Omental fat pad (tissue), 4 donors: ENCODE results near the gene INO80E. TPM values are rescaled to one million over a fixed set of nuclear protein-coding genes. Genes with fewer than 3 reads are reported as not detected.

Source experiments
- ATAC-seq: fragments of 150-250 bp; one replicate; pipeline ENCODE4 v1.9.1; 2016; ENCODE audit warnings: mild to moderate bottlenecking, moderate library complexity; ENCODE audit not compliant: low FRiP score
- DNase-seq: peaks from one replicate; pipeline ENCODE4 v3.0.0-alpha.2; 2019; ENCODE audit warnings: low spot score
- CTCF ChIP-seq, 3 donors: fragments of 450-650 bp; IDR thresholded peaks; one replicate each; pipeline ENCODE4 v1.5.1; 2016 to 2017; ENCODE audit warnings: antibody characterized with exemption in 3 of 3, mild to moderate bottlenecking in 3 of 3, moderate library complexity in 2 of 3
- total RNA-seq, 4 donors: library from RNA; depleted of rRNA; stranded (reverse); fragments of >200 nt; gene quantifications; one replicate each; pipeline ENCODE4 v1.1.0, GENCODE V29; 2016

The INO80E gene
- total RNA-seq, 4 donors from 2014 or later, result 22.8 to 113 (median 31.1) TPM

- peak; percentile 90 for DNase-seq
- ATAC-seq, result peak; percentile 76
- TF ChIP-seq CTCF (IDR thresholded peaks at IDR 0.05), result no peak
Observed at GRCh38 chr16:30052671-30053372, 56.8 kb downstream of the INO80E start.

GRCh38 chr16:30053376-30054015 lies 57.5 kb downstream of the INO80E start:
- DNase-seq (no peak), ATAC-seq (peak; percentile 62)
- TF ChIP-seq CTCF (IDR thresholded peaks at IDR 0.05), result no peak

GRCh38 chr16:30054451-30054850 lies 58.4 kb downstream of the INO80E start:
- no peak for ATAC-seq
- TF ChIP-seq CTCF (IDR thresholded peaks at IDR 0.05), result no peak

GRCh38 chr16:30054959-30055553 lies 59.0 kb downstream of the INO80E start:
- DNase-seq (no peak), ATAC-seq (peak; percentile 33)
- no peak for TF ChIP-seq CTCF (IDR thresholded peaks at IDR 0.05)

More at GRCh38 chr16:30054451-30054850, 58.4 kb downstream of the INO80E start:
- no peak for DNase-seq

Other genes with a start within 250 kb of the INO80E start
- gene ZG16, start 218.0 kb upstream of the INO80E start, total RNA-seq, result not detected
- gene KIF22, start 205.5 kb upstream of the INO80E start, total RNA-seq, result 10 to 100 TPM in 3 of 4 donors, 1 to 10 TPM in 1; 9.2 to 25.2 (median 13.1) TPM
- gene MAZ, start 189.7 kb upstream of the INO80E start, total RNA-seq, result 10 to 100 TPM; 38.0 to 76.9 (median 57.7) TPM
- 1 to 10 TPM in 2 of 4 donors, under 1 TPM in 2; 0.28 to 9.8 (median 1.0) TPM for gene PRRT2, start 184.0 kb upstream of the INO80E start, total RNA-seq
- 10 to 100 TPM; 15.6 to 32.9 (median 20.6) TPM for gene PAGR1, start 180.1 kb upstream of the INO80E start, total RNA-seq
- gene MVP, start 175.8 kb upstream of the INO80E start, total RNA-seq, result 100 to 1,000 TPM; 101 to 151 (median 129) TPM
- gene CDIPT, start 133.0 kb upstream of the INO80E start, total RNA-seq, result 100 to 1,000 TPM; 101 to 156 (median 104) TPM
- 10 to 100 TPM in 1 of 4 donors, 1 to 10 TPM in 2, under 1 TPM in 1; 0.63 to 11.5 (median 4.2) TPM for gene SEZ6L2, start 96.7 kb upstream of the INO80E start, total RNA-seq
- 10 to 100 TPM in 2 of 4 donors, 1 to 10 TPM in 1, not detected in 1; 4.0 to 14.0 (median 10.6) TPM for gene ASPHD1, start 95.8 kb upstream of the INO80E start, total RNA-seq
- 10 to 100 TPM in 3 of 4 donors, 1 to 10 TPM in 1; 7.1 to 44.5 (median 20.0) TPM for gene KCTD13, start 70.0 kb upstream of the INO80E start, total RNA-seq
- 100 to 1,000 TPM in 3 of 4 donors, 10 to 100 TPM in 1; 78.4 to 135 (median 110) TPM for gene TMEM219, start 34.2 kb upstream of the INO80E start, total RNA-seq
- gene TAOK2, start 22.4 kb upstream of the INO80E start, total RNA-seq, result 10 to 100 TPM; 25.1 to 90.0 (median 43.2) TPM
- gene HIRIP3, start 624 bp upstream of the INO80E start, total RNA-seq, result 10 to 100 TPM in 1 of 4 donors, 1 to 10 TPM in 3; 5.6 to 22.2 (median 9.8) TPM
- 1 to 10 TPM in 2 of 4 donors, under 1 TPM in 1, not detected in 1; 0.95 to 2.3 (median 1.2) TPM for gene DOC2A, start 14.8 kb downstream of the INO80E start, total RNA-seq
- gene C16orf92, start 27.0 kb downstream of the INO80E start, total RNA-seq, result not detected
- gene TLCD3B, start 35.0 kb downstream of the INO80E start, total RNA-seq, result not detected
- gene ALDOA, start 69.5 kb downstream of the INO80E start, total RNA-seq, result 100 to 1,000 TPM; 468 to 864 (median 772) TPM
- 10 to 100 TPM; 49.8 to 59.1 (median 56.3) TPM for gene PPP4C, start 79.8 kb downstream of the INO80E start, total RNA-seq
- under 1 TPM in 2 of 4 donors, not detected in 2; 0.36 to 0.56 TPM for gene TBX6, start 95.7 kb downstream of the INO80E start, total RNA-seq
- 10 to 100 TPM; 33.0 to 93.7 (median 74.9) TPM for gene YPEL3, start 100.0 kb downstream of the INO80E start, total RNA-seq
- 1 to 10 TPM; 1.6 to 6.3 (median 2.8) TPM for gene GDPD3, start 117.3 kb downstream of the INO80E start, total RNA-seq
- 100 to 1,000 TPM in 1 of 4 donors, 10 to 100 TPM in 3; 58.1 to 149 (median 87.0) TPM for gene MAPK3, start 127.0 kb downstream of the INO80E start, total RNA-seq
- 100 to 1,000 TPM in 1 of 4 donors, 10 to 100 TPM in 3; 31.6 to 109 (median 50.0) TPM for gene CORO1A, start 187.4 kb downstream of the INO80E start, total RNA-seq
- 100 to 1,000 TPM; 152 to 366 (median 206) TPM for gene BOLA2B, start 197.4 kb downstream of the INO80E start, total RNA-seq
- 10 to 100 TPM; 21.7 to 52.7 (median 44.2) TPM for gene SLX1A, start 197.6 kb downstream of the INO80E start, total RNA-seq
- gene SULT1A3, start 203.0 kb downstream of the INO80E start, total RNA-seq, result 10 to 100 TPM; 14.0 to 32.3 (median 18.3) TPM